Stimulated activated CD8-positive, alpha-beta memory T cell treated with anti-CD3 and anti-CD28 coated beads, Interleukin-4, amount 100 ng/mL, for 48 hours (primary cell): ENCODE measurements around the gene CLPSL2.

ENCODE experiments used
- DNase-seq: peaks from one replicate; pipeline ENCODE4 v3.0.0-alpha.2; 2020

CLPSL2 gene

GRCh38 chr6:35788423-35788982 lies 12.1 kb downstream of the CLPSL2 start:
- DNase-seq = no peak

GRCh38 chr6:35790683-35791082 lies 14.3 kb downstream of the CLPSL2 start:
- DNase-seq = no peak

DNA sequence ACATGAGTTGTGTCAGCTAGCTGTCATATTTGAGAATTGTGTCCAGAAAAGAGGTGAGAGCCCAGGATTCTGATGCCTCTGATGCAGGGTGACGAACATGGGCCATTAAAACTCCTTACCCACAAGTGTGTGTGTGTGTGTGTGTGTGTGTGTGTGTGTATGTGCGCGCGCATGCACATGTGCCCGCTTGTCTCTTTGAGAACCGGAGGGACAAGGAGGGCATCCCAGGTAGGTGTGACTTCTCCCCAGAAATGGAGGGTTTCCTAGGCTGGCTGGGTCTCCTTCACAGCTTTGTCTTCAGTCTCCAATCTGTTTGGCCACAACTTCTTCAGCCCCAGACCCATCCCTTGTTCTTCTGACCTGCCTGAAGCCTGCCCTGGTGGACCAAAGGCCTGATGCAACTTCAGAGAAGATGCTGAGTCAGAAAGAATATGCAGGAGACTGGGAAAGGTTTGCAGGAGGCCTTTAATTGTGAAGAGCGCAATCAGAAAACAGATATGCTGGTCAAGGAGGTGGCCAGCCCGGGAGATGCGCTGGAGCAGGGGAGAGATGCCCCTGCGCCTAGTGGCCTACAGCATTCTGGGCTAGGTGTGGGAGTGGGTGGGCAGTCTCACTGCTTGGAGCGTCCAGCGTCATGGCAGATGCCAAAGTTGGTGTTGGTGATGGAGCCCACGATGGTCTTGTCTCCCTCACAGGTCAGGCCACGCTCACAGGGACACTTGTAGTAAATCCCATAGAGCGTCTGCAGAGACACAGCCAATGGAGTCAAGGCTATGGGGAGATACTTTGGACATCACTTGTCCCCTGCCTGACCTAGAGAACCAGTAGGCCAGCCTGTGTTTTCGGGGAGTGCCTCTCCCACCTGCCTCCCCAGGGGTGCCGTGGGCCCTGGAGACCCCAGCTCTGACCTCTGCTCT lies 18.4 kb downstream of the CLPSL2 start:
- DNase-seq = no peak

GRCh38 chr6:35795453-35796071 lies 19.2 kb downstream of the CLPSL2 start:
- no peak for DNase-seq

GRCh38 chr6:35796236-35796635 lies 19.8 kb downstream of the CLPSL2 start:
- DNase-seq = no peak

DNA sequence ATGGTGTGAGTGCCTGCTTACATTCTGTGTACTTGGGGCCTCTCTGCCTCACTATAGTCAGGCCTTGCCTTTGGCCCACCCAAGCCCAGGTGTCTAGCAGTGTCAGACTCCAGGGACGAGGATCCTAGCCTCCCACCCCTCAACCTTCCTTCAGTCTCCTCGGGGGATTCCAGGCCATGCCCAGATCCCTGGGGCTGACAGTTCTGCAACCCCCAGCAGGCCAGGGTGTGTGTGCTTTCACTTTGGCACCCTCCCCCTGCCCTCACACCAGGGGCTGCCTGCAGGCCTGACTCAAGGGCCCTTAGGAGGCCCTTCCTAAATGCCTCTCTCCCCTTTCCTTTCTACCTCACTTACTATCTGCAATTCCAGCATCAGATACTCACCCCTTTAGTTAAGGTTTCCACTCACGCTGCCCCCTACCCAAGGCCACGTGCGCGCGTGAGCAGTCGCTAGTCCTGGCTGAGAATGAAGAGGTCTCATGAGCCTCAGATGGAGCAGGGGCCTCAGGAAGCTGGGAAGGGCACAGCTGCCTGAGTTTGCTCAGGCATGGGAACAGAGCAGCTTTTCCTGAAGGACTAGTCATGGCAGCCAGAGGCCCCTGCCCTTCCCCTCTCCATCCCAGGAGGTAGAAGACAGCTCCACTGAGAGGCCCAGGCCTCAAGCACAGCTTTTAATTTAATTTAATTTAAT lies 21.6 kb downstream of the CLPSL2 start:
- DNase-seq = no peak

GRCh38 chr6:35798706-35799105 lies 22.3 kb downstream of the CLPSL2 start:
- no peak for DNase-seq

DNA sequence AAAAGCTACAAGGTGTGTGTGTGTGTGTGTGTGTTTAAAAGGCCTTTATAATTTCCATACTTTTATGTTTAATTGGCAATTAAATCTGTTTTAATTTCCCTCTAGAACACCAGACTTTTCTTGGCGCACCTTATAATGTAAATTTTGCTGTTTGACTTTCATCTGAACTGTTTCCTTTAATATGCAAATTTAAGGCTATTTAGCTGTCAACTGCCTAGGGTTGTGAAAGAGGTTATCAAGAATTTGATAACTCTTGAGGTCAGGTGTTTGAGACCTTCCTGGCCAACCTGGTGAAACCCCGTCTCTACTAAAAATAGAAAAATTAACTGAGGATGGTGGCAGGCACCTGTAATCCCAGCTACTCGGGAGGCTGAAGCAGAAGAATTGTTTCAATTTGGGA lies 24.8 kb downstream of the CLPSL2 start:
- no peak for DNase-seq

DNA sequence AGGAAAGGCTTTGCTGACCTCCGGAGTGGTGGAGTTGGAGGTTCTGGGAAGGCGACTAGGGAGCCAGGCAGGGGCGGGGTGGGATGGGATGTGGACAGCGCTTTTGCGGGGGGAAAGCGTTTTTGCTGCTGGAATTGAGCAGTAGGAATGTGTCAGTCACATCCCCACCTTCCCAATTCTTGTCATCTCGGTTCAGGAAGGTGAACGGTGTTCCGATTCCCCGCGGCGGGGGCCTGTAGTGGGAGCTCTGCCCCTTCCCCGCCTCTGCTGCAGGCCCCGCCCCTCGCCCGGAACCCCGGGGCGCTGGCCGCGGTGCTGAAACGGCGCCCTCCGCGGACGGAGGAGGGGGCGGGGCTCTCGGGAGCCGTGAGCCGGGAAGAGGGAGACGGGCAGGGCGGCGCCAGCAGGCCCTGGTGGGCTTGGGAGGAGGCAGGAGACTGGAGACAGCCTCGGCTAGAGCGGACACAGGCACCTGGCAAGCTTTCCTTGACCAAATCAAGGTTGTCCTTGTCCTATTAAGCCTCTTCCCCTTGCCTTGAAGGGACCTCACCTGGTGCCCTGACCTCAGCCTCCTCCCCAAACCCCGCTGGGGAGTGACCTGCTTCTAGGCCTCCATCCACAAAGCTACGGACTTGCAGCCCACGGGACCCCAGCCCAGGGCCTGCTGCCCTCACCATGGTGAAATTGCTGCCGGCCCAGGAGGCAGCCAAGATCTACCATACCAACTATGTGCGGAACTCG lies 28.8 kb downstream of the CLPSL2 start, which contains the start of gene LHFPL5:
TSS of gene LHFPL5 (plus strand) at position 357 of the 741 bp plus-strand sequence. CDS start at position 676, 319 bp downstream.
- peak; percentile 73 for DNase-seq

GRCh38 chr6:35808688-35809087 lies 32.3 kb downstream of the CLPSL2 start:
- DNase-seq = no peak

GRCh38 chr6:35809809-35810208 lies 33.4 kb downstream of the CLPSL2 start:
- DNase-seq = no peak

DNA sequence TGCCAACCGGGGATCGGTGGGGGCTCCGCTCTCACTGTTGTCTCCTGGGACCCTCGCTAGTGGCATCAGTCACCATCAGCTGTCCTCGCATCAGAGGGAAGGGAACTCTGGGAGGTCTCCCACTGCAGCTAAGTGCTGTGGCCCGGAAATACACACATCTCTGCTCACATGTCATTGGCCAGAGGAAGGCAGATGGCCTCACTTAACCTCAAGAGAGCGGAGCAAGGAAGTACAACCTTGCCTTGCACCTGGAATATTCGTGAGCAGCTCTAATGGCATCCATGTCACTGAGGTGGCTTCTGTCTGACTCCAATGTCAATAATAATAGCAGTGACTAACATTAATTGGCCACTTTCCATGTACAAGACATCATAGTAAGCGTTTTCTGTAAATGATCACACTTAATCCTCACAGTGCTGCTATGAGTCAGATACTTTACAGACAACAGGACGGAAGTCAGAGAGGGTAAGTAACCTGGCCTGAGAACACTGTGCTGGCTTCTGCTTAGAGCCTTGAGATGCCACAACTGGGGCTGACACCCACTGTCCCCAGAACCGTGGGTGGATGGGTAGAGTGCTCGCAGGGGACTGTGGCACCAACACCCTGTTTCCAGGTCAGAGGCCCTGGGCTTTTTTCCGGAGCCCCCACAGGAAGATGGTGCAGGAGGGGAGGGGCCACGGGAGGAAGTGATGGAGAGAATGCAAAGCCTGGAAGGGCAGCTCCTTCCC lies 34.7 kb downstream of the CLPSL2 start:
- no peak for DNase-seq

DNA sequence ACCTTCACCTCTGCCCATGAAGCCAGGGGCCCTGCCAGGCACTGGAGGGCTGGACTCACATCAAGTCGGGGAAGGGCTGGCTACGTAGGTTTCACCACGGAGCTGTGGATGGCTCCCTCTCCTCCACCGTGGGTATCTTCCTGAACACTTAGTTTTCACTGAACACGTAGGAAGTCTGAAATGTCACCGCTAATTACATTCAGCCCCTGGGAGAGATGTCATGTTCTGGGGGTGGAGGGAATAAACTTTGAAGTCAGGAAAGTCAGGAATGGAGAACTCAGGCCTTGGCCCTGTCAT lies 35.2 kb downstream of the CLPSL2 start:
- DNase-seq = no peak

DNA sequence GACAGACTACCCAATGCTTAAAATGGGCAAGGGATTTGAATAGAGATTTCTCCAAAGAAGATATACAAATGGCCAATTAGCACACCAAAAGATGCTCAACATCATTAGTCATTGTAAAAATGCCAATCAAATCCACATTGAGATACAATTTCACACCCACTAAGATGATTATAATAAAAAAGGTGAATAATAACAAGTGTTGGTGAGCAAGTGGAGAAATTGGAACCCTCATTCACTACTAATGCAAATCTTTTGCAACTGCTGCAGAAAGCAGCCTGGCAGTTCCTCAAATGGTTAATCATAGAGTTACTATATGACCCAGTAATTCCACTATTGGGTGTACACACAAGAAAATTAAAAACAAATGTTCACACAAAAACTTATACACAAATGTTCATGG lies 41.1 kb downstream of the CLPSL2 start:
- DNase-seq = no peak

- DNase-seq = no peak
Observed at GRCh38 chr6:35823601-35824000, 47.2 kb downstream of the CLPSL2 start.

GRCh38 chr6:35824552-35825192 lies 48.3 kb downstream of the CLPSL2 start:
- no peak for DNase-seq
